ENCODE data around the gene WDR64.
"Not testable (repeated sequence)": the region's sequence is repeated elsewhere in the genome, so short reads cannot be mapped to it uniquely, and the experiment has no call there.

The WDR64 gene

GRCh38 chr1:241703739-241704138 is 51.7 kb downstream of the WDR64 start:
- DNase-seq, result not testable (repeated sequence)

- DNase-seq, result no peak
Measured at GRCh38 chr1:241706257-241706656, 54.2 kb downstream of the WDR64 start.

GRCh38 chr1:241706967-241707366 is 54.9 kb downstream of the WDR64 start:
- DNase-seq, result peak; percentile 26 to 36

- no peak for DNase-seq
Measured at GRCh38 chr1:241707442-241707841, 55.4 kb downstream of the WDR64 start.

- no peak for DNase-seq
Measured at GRCh38 chr1:241711326-241711725, 59.2 kb downstream of the WDR64 start.

- no peak for DNase-seq
Measured at GRCh38 chr1:241713316-241713715, 61.2 kb downstream of the WDR64 start.

- DNase-seq, result no peak
Measured at GRCh38 chr1:241714321-241715218, 62.5 kb downstream of the WDR64 start.

GRCh38 chr1:241715435-241715834 is 63.4 kb downstream of the WDR64 start:
- DNase-seq, result no peak

GRCh38 chr1:241715956-241716355 is 63.9 kb downstream of the WDR64 start:
- DNase-seq, result no peak

GRCh38 chr1:241716915-241717656 is 65.0 kb downstream of the WDR64 start:
- DNase-seq, result no peak

GRCh38 chr1:241717975-241718374 is 65.9 kb downstream of the WDR64 start:
- no peak for DNase-seq

- DNase-seq, result no peak
Measured at GRCh38 chr1:241721011-241721410, 68.9 kb downstream of the WDR64 start.

- no peak for DNase-seq
Measured at GRCh38 chr1:241722947-241723346, 70.9 kb downstream of the WDR64 start.

- DNase-seq, result no peak
Measured at GRCh38 chr1:241724741-241725356, 72.8 kb downstream of the WDR64 start.

- DNase-seq, result no peak
Measured at GRCh38 chr1:241730031-241730430, 78.0 kb downstream of the WDR64 start.

- no peak for DNase-seq
Measured at GRCh38 chr1:241733899-241734298, 81.8 kb downstream of the WDR64 start.

- no peak for DNase-seq
Measured at GRCh38 chr1:241734533-241734932, 82.5 kb downstream of the WDR64 start.

- not testable (repeated sequence) for DNase-seq
Measured at GRCh38 chr1:241735493-241735926, 83.4 kb downstream of the WDR64 start.

GRCh38 chr1:241736387-241736786 is 84.3 kb downstream of the WDR64 start:
- DNase-seq, result no peak

GRCh38 chr1:241738284-241739078 is 86.4 kb downstream of the WDR64 start:
- no peak for DNase-seq

GRCh38 chr1:241742084-241742483 is 90.0 kb downstream of the WDR64 start:
- no peak for DNase-seq

- DNase-seq, result no peak
Measured at GRCh38 chr1:241744591-241744990, 92.5 kb downstream of the WDR64 start.

- DNase-seq, result no peak
Measured at GRCh38 chr1:241747992-241748391, 95.9 kb downstream of the WDR64 start.
